ENCODE measurements around the gene AP1G1. TPM values are rescaled to one million over a fixed set of nuclear protein-coding genes. Genes with fewer than 3 reads are reported as not detected.
A peak's percentile ranks its signal among the peaks of the same experiment; 100 is the strongest.
"Not testable (repeated sequence)": the region's sequence is repeated elsewhere in the genome, so short reads cannot be mapped to it uniquely, and the experiment has no call there.

AP1G1 gene
- polyA plus RNA-seq, 3 donors: 84.5 to 115 (median 101) TPM

GRCh38 chr16:71826533-71827017, 17.9 kb upstream of the AP1G1 start:
- DNase-seq: no peak

GRCh38 chr16:71817155-71817500, 8.5 kb upstream of the AP1G1 start:
- not testable (repeated sequence) for DNase-seq

- no peak for DNase-seq
These were observed 2.7 kb upstream of the AP1G1 start for GRCh38 chr16:71811261-71811803.

- DNase-seq: not testable (repeated sequence)
These were observed 1.5 kb upstream of the AP1G1 start for GRCh38 chr16:71810155-71810530.

GRCh38 chr16:71807905-71808592, 585 bp downstream of the AP1G1 start:
- DNase-seq: peak; percentile 10

- DNase-seq: no peak
These were observed 5.3 kb downstream of the AP1G1 start for GRCh38 chr16:71803305-71803690.

- no peak for DNase-seq
These were observed 12.0 kb downstream of the AP1G1 start for GRCh38 chr16:71796501-71797097.

GRCh38 chr16:71794943-71795342, 13.7 kb downstream of the AP1G1 start:
- DNase-seq: no peak

- DNase-seq: no peak
These were observed 14.6 kb downstream of the AP1G1 start for GRCh38 chr16:71794018-71794417.

GRCh38 chr16:71792176-71792575, 16.5 kb downstream of the AP1G1 start:
- DNase-seq: no peak

GRCh38 chr16:71790329-71790728, 18.3 kb downstream of the AP1G1 start:
- not testable (repeated sequence) for DNase-seq

GRCh38 chr16:71789136-71789535, 19.5 kb downstream of the AP1G1 start:
- DNase-seq: no peak

GRCh38 chr16:71788578-71788977, 20.1 kb downstream of the AP1G1 start:
- no peak for DNase-seq

GRCh38 chr16:71785143-71785542, 23.5 kb downstream of the AP1G1 start:
- DNase-seq: not testable (repeated sequence)

- DNase-seq: no peak
These were observed 24.5 kb downstream of the AP1G1 start for GRCh38 chr16:71784093-71784492.

- no peak for DNase-seq
These were observed 26.9 kb downstream of the AP1G1 start for GRCh38 chr16:71781741-71782140.

GRCh38 chr16:71780521-71781089, 28.0 kb downstream of the AP1G1 start:
- DNase-seq: no peak

- DNase-seq: no peak
These were observed 29.9 kb downstream of the AP1G1 start for GRCh38 chr16:71778780-71779179.

GRCh38 chr16:71777329-71777728, 31.3 kb downstream of the AP1G1 start:
- DNase-seq: no peak

GRCh38 chr16:71775949-71776348, 32.7 kb downstream of the AP1G1 start:
- no peak for DNase-seq

- no peak for DNase-seq
These were observed 37.1 kb downstream of the AP1G1 start for GRCh38 chr16:71771571-71771970.

- DNase-seq: no peak
These were observed 39.4 kb downstream of the AP1G1 start for GRCh38 chr16:71769222-71769621.

Data from renal pelvis (tissue), 4 donors.